ENCODE results near the gene THADA.

Gene THADA

DNA sequence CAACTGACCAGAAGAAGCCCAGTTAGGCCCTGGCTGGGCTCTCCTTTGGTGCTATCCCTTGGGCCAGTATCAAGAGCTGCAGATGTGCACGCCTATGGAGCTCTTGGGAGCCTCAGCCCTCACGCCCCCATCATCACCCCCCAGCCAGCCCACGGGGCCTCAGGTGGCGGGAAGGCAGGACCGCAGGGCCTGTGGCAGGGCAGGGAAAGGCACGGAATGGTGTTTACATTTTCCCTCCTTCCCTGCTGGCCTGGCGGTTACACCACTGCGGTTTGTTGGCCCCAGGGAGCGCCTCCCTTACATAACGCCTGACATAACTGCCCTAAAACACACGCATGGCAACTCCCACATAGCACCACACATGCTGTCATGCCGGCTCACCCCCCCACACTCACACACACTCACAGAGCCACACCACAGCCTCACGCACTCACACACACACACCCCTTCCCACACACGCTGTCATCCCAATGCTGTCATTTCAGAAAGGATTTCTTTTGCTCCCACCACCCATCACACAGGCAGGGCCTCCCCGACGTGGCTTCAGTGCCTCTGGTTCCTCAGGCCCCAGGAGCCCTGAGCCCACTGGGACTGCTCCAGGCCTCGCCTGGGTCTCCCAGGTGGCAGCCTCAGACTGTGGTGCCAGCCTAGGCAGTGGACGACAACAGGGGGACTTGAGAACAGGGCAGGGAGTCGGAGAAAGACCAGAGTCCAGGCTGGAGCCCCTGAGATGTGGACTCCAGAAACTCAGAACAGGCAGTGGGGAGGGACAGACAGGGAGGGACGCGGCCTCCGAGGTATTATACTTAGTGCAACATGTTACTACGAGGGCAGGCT is 385.2 kb downstream of the THADA start:
- DNase-seq (ENCODE audit: low read depth in 2 of 2) = no peak

DNA sequence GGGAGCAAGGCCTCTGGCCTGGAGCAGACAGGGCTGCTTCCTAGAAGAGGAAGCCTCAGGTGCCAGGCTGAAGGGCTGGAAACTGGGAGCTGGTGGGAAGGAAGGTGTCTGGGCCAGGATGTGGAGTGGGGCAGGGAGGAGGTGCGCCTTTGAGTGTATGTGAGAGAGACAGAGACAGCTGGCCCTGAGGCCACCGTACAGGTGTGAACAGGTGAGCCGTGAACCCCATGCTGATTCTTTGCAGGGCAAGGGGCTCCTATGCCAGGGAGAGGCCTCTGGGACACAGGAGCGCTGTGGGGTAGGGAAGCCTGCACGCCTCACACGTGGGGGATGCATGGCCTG is 385.7 kb downstream of the THADA start:
- DNase-seq (ENCODE audit: low read depth in 2 of 2) = no peak

GRCh38 chr2:43209204-43209717 is 386.6 kb downstream of the THADA start:
- no peak for DNase-seq (ENCODE audit: low read depth in 2 of 2)

- no peak for DNase-seq (ENCODE audit: low read depth in 2 of 2)
These were observed 388.1 kb downstream of the THADA start for GRCh38 chr2:43207553-43208300.

GRCh38 chr2:43206602-43207001 is 389.2 kb downstream of the THADA start:
- DNase-seq (ENCODE audit: low read depth in 2 of 2) = no peak

- DNase-seq (ENCODE audit: low read depth in 2 of 2) = no peak
These were observed 392.5 kb downstream of the THADA start for GRCh38 chr2:43203373-43203772.

GRCh38 chr2:43202289-43202688 is 393.5 kb downstream of the THADA start:
- no peak for DNase-seq (ENCODE audit: low read depth in 2 of 2)

- DNase-seq (ENCODE audit: low read depth in 2 of 2) = no peak
These were observed 394.3 kb downstream of the THADA start for GRCh38 chr2:43201497-43201896.

GRCh38 chr2:43201016-43201415 is 394.8 kb downstream of the THADA start:
- no peak for DNase-seq (ENCODE audit: low read depth in 2 of 2)

- no peak for DNase-seq (ENCODE audit: low read depth in 2 of 2)
These were observed 396.0 kb downstream of the THADA start for GRCh38 chr2:43199492-43200488.

GRCh38 chr2:43198263-43198662 is 397.6 kb downstream of the THADA start:
- DNase-seq (ENCODE audit: low read depth in 2 of 2) = no peak

- no peak for DNase-seq (ENCODE audit: low read depth in 2 of 2)
These were observed 398.3 kb downstream of the THADA start for GRCh38 chr2:43197588-43197896.

DNA sequence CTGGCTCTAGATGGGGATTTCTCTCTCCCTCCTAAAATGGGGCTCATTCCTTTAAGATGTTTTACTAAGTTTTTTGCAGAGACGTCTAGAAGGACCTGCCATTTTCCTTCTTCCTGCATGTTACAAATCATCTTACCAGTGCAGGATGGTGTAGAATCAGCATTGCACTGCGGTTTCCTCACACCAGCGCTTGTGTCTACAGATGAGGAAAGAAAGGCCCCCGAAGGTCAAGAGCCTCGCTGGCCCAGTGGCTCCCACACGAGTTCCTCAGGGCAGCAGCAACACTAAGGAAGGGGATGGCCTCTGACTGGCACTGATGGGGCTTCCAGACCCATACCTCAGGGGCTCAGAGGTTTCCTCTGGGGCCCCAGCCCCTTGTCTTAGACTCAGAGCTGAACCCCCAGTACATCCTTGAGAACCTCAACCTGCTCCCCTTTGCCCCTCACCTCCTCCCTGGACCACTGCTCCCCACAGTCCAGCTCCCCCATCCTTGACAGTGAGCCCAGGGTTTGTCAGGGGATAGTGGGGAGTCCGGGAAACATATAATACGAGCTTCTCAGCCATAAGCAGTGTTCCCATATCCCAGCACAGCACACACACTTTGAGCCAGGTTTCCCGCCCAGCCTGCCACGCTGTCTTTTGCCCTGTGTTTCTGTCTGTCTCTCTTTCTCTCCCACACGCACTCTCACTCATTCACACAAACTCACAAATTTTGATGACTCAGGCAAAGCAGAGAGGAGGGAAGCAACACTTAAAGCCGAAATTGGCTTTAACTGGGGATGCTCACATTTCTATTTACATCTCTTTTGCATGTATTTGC is 398.9 kb downstream of the THADA start:
- no peak for DNase-seq (ENCODE audit: low read depth in 2 of 2)

GRCh38 chr2:43194121-43194869 is 401.5 kb downstream of the THADA start:
- no peak for DNase-seq (ENCODE audit: low read depth in 2 of 2)

DNA sequence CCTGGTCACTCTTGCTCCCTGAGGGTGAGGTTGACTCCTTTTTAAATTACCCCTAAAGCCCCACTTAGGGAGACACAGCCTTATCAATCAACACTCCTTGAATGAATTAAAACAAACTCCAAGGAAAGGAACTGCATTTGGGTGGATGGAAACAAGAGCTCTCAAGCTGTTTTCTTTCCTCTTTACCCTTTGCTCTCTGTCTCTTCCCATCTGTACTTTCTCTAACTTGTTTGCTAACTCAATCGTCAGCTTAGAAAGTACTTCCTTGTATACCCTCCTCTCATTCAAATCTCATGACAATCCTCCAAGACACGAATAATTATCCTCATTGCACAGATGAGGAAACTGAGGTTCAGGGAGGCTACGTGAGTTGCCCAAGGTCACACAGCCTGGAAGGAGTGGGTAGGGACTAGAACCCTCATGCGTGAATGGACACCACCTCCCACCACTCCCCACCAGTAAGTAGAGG is 402.2 kb downstream of the THADA start:
- no peak for DNase-seq (ENCODE audit: low read depth in 2 of 2)

DNA sequence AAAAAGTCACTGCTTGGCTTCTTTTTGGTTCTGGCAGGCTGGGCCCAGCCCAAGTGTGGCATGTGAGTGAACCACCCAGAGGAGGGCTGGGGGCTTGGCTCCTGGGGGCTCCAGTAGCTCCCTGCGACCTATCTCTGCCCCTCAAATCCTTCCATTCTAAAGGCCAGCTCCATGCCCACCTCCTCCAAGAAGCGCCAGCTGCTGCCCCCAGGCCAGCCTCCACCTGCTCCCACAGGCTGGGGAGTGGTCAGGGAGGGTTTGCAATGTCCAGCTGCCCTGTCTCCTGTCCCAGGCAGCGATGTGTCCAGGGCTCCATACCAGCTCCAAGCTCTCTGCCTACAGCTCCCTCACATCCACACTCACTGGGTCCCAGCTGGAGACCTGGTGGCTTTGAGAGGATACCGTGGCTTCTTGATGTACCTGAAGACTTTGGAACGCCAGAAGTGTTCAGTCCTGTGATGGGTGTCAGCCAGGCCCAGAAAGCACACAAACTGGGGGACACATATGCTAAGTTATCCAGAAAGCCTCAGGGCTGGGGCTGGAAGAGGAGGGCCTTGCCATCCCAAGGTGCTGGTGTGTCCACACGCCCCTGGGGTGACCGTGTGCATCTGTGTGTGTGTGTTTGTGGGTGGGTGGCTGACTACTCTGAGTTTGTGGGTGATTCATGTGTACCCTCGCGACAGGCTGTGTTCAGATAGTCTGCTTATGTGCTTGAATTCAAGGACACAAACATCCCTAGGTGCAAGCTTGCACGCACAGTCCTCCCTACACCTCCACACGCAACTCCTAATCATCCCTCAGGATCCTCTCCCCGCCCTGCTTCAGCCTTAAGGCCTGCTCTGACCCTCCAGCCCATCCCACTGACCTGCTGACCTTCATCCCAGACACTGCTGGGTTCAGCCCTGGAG is 402.8 kb downstream of the THADA start:
- no peak for DNase-seq (ENCODE audit: low read depth in 2 of 2)

DNA sequence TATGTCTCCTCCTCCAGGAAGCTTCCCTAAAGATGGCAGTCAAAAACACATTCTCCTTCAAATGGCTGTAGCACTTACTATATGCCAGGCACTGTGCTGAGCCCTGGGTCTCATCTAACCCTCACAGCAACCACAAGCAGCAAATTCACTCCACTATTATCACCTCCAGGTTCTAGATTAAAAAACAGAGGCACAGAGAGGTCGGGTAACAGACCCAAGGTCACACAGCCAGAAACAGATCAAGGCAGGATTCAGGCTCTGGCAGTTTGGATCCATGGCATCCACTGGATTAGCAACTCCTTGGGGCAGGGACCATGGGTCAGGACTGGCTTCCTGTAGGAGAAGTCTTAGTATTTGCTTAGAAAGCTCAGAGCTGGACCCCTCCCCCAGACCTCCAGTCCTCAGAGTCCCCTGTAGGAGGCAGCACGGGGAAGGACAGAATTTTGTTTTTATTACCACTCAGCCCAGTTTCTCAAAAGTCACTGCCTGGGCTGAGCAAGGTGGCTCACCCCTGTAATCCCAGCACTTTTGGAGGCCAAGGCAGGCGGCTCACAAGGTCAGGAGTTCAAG is 403.8 kb downstream of the THADA start:
- no peak for DNase-seq (ENCODE audit: low read depth in 2 of 2)

- no peak for DNase-seq (ENCODE audit: low read depth in 2 of 2)
These were observed 405.4 kb downstream of the THADA start for GRCh38 chr2:43190311-43191052.

Measured in stimulated activated CD4-positive, alpha-beta T cell treated with anti-CD3 and anti-CD28 coated beads, Interleukin-1b, Interleukin-23, amount 100 ng/mL, for 4 hours (primary cell).